HUES64 (cell line): ENCODE measurements around the gene DUOX2.
"Not testable (repeated sequence)": the region's sequence is repeated elsewhere in the genome, so short reads cannot be mapped to it uniquely, and the experiment has no call there.

Experiments
- H3K27ac ChIP-seq: 2 replicates; pipeline ENCODE4 v1.7.0; 2013; ENCODE audit warnings: low read depth, low read length, inconsistent platforms
- H3K27me3 ChIP-seq: 2 replicates; pipeline ENCODE4 v1.6.1; 2013; ENCODE audit warnings: mild to moderate bottlenecking, low read length; ENCODE audit not compliant: insufficient read depth
- H3K36me3 ChIP-seq: 2 replicates; pipeline ENCODE4 v1.6.1; 2013; ENCODE audit warnings: mild to moderate bottlenecking, low read length; ENCODE audit not compliant: insufficient read depth
- H3K4me1 ChIP-seq: 2 replicates; pipeline ENCODE4 v1.6.1; 2013; ENCODE audit warnings: mild to moderate bottlenecking, low read length, moderate library complexity; ENCODE audit not compliant: insufficient read depth
- H3K4me3 ChIP-seq: 2 replicates; pipeline ENCODE4 v1.5.1; 2013; ENCODE audit warnings: mild to moderate bottlenecking, low read length, moderate library complexity
- H3K9ac ChIP-seq: 2 replicates; pipeline ENCODE4 v1.6.1; 2013; ENCODE audit warnings: mild to moderate bottlenecking, low read depth, low read length
- H3K9me3 ChIP-seq: 2 replicates; pipeline ENCODE4 v1.6.1; 2013; ENCODE audit warnings: low read depth, low read length; ENCODE audit not compliant: insufficient read depth
- WGBS: fragments of 150-250, 120-280 bp; methylation state at CpG from one replicate; pipeline ENCODE4 v1.1.7; 2013; ENCODE audit warnings: missing lambda C conversion rate; 5-methylcytosine and 5-hydroxymethylcytosine counted together

Gene DUOX2

DNA sequence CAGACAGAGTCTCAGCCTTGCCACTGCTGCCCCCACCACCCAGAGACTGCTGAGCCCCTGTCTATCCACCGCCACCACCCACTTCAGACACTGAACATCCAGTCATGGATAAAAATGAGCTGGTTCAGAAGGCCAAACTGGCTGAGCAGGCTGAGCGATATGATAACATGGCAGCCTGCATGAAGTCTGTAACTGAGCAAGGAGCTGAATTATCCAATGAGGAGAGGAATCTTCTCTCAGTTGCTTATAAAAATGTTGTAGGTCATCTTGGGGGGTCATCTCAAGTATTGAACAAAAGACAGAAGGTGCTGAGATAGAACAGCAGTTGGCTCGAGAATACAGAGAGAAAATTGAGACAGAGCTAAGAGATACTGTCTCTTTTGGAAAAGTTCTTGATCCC, 61.3 kb downstream of the DUOX2 start:
- H3K27me3 ChIP-seq, H3K4me1 ChIP-seq, H3K4me3 ChIP-seq, H3K27ac ChIP-seq, H3K9ac ChIP-seq: not testable (repeated sequence)
- Histone ChIP-seq H3K9me3 (peaks cover 43% of the 10 kb centered on the region), H3K36me3 (peaks cover 58% of the 10 kb centered on the region)
- 96% methylated on average over 3 of the region's 3 CpGs for WGBS

DNA sequence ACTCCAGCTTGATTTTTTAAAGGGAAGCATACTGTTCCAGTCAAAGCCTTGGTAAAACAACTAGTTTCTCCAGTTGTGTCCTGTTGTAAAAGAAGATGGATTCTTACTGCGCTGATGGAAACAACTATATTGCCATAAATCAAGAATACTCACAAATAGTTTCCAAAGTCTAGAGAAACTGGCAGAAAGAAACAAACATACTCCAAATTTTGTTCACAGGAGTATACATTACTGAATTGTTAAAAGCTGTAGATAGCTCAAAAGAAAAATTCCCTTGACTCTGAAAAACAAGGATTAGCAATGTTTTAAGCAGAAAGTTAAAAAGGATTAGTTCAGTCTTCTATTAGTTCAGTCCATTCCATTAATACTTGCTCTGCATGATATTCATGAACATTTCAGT, 63.4 kb downstream of the DUOX2 start:
- no peak overlapping the region for H3K4me3 ChIP-seq
- H3K4me1 ChIP-seq, result no peaks in the 10 kb centered on the region
- H3K27me3 ChIP-seq, result no peaks in the 10 kb centered on the region
- peaks cover 44% of the 10 kb centered on the region for H3K9me3 ChIP-seq
- no peak overlapping the region for H3K9ac ChIP-seq
- H3K27ac ChIP-seq, result no peak overlapping the region
- H3K36me3 ChIP-seq, result peaks cover 66% of the 10 kb centered on the region
- WGBS, result 100% methylated on average over 1 of the region's 1 CpG

DNA sequence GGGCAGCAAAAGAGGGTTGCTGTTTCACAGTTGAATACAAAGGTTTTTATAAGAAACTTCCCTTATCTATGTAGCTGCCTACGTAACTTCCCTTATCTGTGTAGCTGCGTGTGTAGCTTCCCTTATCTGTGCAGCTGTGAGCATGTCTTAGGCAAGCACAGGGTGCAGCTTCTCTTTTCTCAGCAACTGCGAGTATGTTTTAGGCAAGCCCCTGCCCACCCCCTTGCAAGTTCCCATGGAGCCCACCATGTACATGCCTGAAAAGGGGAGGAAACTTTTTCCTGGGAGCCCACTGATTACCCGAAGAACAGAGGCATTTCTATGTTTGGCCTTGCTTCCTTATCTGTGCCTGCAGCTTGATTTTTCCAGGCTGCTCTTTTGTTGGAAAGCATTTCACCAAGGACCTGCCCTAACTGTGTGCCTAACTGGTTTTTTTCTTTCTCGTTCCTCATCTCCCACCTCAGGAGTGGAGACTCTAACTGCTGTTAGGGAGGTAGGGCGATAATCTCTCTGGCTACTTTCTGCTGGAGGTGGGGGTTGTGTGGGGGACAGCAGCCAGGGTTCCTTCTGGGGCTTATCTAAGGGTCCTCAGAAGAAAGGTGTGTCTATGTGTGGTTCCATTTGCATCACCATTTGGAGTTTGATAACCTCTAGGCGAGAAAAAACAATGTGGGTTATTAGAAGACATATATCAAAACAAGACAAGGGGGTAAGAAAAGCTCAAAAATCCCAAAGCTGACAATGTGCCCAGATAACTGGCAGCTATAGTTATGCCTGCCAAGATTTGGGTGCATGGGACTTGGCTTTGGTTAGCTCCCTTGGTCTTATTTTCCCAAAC, 65.0 kb downstream of the DUOX2 start:
- H3K4me3 ChIP-seq, result no peak overlapping the region
- H3K4me1 ChIP-seq, result no peaks in the 10 kb centered on the region
- WGBS, result 94% methylated on average over 7 of the region's 7 CpGs
- H3K27ac ChIP-seq, result no peak overlapping the region
- H3K27me3 ChIP-seq, result no peaks in the 10 kb centered on the region
- peaks cover 77% of the 10 kb centered on the region for H3K36me3 ChIP-seq
- peaks cover 44% of the 10 kb centered on the region for H3K9me3 ChIP-seq
- no peak overlapping the region for H3K9ac ChIP-seq

DNA sequence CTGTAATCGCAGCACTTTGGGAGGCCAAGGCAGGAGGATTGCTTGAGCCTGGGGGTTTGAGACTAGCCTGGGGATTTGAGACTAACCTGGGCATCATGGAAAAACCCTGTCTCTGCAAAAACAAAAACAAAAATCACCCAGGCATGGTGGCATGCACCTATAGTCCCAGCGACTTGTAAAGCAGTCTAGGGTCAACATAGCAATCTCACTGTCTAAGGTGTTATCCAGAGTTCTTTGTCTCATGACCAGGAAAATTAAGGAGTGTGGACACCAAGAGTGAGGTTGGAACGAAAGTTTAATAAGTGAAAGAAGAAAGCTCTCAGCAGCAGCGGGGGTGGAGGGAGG, 65.6 kb downstream of the DUOX2 start:
- WGBS, result 96% methylated on average over 4 of the region's 4 CpGs
- H3K27me3 ChIP-seq, H3K4me3 ChIP-seq, H3K9ac ChIP-seq, H3K4me1 ChIP-seq, H3K27ac ChIP-seq: not testable (repeated sequence)
- H3K9me3 ChIP-seq, result peaks cover 44% of the 10 kb centered on the region
- peaks cover 81% of the 10 kb centered on the region for H3K36me3 ChIP-seq

DNA sequence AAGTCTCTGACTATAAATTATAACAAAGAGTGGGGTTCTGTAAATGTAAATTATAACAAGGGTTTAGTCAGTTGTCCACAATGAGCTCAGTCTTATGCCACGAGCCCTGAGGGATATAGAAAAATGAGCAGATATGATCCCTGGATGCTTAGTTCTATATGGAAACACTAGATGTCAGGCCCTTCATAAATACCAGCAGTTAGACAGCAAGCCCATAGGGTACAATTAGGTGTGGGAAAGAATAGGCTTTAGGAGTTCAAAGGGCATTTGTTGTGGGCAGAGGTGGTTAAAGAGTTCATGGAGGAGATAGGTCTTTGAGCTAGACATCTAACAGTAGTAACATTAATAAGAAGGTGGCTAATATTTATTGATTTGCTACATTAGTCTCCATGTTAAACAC, 69.7 kb downstream of the DUOX2 start:
- H3K27me3 ChIP-seq, H3K4me3 ChIP-seq, H3K27ac ChIP-seq, H3K9ac ChIP-seq, H3K4me1 ChIP-seq: not testable (repeated sequence)
- no CpG with 5 or more reads among the region's 1 CpG for WGBS
- Histone ChIP-seq H3K36me3 (peaks cover 42% of the 10 kb centered on the region), H3K9me3 (peaks cover 14% of the 10 kb centered on the region)

DNA sequence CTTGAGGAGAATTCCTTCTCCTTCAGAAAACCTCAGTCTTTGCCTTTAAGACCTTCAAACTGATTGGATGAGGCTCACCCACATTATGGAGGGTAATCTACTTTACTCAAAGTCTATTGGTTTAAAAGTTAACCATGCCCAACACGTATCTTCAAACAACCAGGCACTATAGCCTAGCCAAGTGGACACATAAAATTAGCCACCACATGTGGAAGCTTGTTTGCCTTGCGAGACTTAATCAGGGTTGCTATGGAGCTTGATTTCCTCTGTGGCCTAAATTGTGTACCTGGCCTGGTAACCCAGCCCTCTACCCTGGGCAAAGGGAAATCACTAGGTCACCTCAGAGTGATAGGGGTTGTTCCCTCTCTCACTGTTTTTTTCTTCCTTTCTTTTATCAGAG, 71.1 kb downstream of the DUOX2 start:
- not testable (repeated sequence) for H3K9ac ChIP-seq, H3K9me3 ChIP-seq, H3K27me3 ChIP-seq, H3K4me1 ChIP-seq, H3K4me3 ChIP-seq, H3K27ac ChIP-seq
- no CpG with 5 or more reads among the region's 2 CpGs for WGBS
- peaks cover 30% of the 10 kb centered on the region for H3K36me3 ChIP-seq
